AG08395 (cell line): Measurements from ENCODE around the gene CEP112.

Experiments
- DNase-seq: peaks from one replicate; pipeline ENCODE4 v3.0.0; 2012; ENCODE audit warnings: mixed read lengths, low spot score

CEP112 gene

GRCh38 chr17:65637786-65638185 is 554.1 kb downstream of the CEP112 start:
- DNase-seq, result no peak

GRCh38 chr17:65634533-65634932 is 557.4 kb downstream of the CEP112 start:
- no peak for DNase-seq

- DNase-seq, result no peak
These were observed 557.9 kb downstream of the CEP112 start for GRCh38 chr17:65633988-65634387.

- no peak for DNase-seq
These were observed 558.6 kb downstream of the CEP112 start for GRCh38 chr17:65633146-65633881.

- DNase-seq, result no peak
These were observed 561.4 kb downstream of the CEP112 start for GRCh38 chr17:65630502-65630901.

GRCh38 chr17:65629234-65629690 is 562.7 kb downstream of the CEP112 start:
- DNase-seq, result no peak

GRCh38 chr17:65628644-65629036 is 563.3 kb downstream of the CEP112 start:
- no peak for DNase-seq

- peak; percentile 54 for DNase-seq
These were observed 563.9 kb downstream of the CEP112 start for GRCh38 chr17:65627891-65628643.

- no peak for DNase-seq
These were observed 564.8 kb downstream of the CEP112 start for GRCh38 chr17:65627108-65627507.

GRCh38 chr17:65626451-65626850 is 565.5 kb downstream of the CEP112 start:
- DNase-seq, result no peak

- DNase-seq, result no peak
These were observed 573.4 kb downstream of the CEP112 start for GRCh38 chr17:65618516-65618915.

- no peak for DNase-seq
These were observed 574.4 kb downstream of the CEP112 start for GRCh38 chr17:65617496-65617895.

- no peak for DNase-seq
These were observed 582.2 kb downstream of the CEP112 start for GRCh38 chr17:65609749-65610148.

GRCh38 chr17:65609286-65609685 is 582.6 kb downstream of the CEP112 start:
- DNase-seq, result no peak

GRCh38 chr17:65604070-65604469 is 587.9 kb downstream of the CEP112 start:
- no peak for DNase-seq

- no peak for DNase-seq
These were observed 590.1 kb downstream of the CEP112 start for GRCh38 chr17:65601881-65602280.

GRCh38 chr17:65601145-65601544 is 590.8 kb downstream of the CEP112 start:
- DNase-seq, result no peak

GRCh38 chr17:65600518-65600917 is 591.4 kb downstream of the CEP112 start:
- DNase-seq, result no peak

GRCh38 chr17:65599650-65600049 is 592.3 kb downstream of the CEP112 start:
- DNase-seq, result no peak

- no peak for DNase-seq
These were observed 593.2 kb downstream of the CEP112 start for GRCh38 chr17:65598746-65599145.

- DNase-seq, result peak; percentile 64
These were observed 596.8 kb downstream of the CEP112 start for GRCh38 chr17:65595071-65595656.

GRCh38 chr17:65593855-65594845 is 597.8 kb downstream of the CEP112 start:
- peak; percentile 68 for DNase-seq
